HG02623 (cell line): ENCODE measurements around the gene CACNA1E.

Experiments
- ATAC-seq: cut with Tn5 transposase; IDR thresholded peaks from one replicate; pipeline ENCODE4 v1.9.1; 2021; ENCODE audit warnings: moderate library complexity; ENCODE audit not compliant: unreplicated experiment

Gene CACNA1E

DNA sequence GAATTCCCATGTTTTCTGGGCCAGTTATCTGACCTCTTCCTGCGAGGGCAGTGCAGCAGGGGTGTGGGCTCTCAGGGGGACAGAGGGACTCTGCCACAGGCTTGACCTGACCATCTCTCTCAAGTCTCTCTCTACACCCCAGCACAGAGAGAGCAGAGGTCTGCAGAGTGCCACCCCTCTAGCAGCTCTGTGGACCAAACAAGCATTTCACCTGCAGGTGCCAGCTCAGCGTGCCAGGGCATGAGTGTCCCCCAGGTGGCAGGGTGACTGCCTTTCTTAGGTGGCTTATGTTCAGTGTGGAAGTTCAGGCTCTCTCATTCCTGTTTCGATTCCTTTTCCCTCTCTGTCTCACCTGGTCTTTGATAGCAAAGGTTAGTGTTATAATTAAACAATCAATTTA is 191.3 kb downstream of the CACNA1E start:
- no peak for ATAC-seq

DNA sequence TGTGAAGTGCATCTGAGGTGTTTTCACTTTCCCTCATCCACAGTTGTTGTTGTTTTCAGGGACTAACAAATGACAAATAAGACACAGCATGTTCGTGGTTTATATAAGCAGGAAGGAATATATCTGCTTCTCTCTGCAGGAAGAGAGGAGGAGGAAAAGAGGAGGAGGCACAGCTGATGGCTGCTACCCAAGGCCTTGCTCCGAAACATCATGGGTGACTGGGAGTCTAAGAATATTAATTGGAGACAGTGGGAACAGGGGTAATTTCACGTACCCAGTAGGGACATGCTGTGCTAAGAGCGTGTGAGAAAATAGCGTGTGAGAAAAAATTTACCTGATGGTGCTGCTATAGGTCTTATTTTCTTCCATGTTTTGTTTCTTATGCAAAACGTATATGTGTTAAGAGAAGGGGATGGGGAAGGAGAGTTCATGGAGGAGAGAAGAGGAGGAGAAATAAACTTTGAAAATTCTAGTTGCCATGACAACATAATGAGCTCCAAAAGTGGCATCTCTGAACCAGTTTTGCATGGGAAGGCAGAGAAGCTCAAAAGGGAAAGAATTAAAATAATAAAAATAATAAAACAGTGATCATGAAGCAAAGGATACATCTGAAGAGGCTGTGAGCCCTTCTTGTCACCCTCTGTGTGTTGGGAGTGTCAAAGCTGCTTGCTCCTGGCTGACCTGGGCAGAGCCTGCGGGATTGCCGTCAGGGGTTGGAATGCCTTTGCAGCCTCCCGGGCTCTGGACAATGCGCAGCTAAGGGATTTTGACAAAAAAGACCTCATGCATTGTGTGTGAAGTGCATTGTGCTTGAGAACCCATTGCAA is 192.0 kb downstream of the CACNA1E start:
- ATAC-seq = no peak

DNA sequence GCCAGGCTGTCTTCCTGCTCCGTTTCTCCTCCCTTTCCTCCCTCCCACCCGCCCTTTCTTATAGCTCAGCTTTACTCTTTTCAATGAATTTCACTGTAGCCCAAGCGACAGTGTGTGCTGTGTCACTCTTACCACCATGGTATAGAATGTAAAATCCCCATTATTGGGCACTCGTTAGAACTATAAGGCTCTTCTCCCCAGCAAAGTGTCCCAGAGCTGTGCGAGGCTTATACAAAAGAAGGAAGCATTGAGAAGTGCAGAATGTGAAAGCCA is 192.5 kb downstream of the CACNA1E start:
- no peak for ATAC-seq

DNA sequence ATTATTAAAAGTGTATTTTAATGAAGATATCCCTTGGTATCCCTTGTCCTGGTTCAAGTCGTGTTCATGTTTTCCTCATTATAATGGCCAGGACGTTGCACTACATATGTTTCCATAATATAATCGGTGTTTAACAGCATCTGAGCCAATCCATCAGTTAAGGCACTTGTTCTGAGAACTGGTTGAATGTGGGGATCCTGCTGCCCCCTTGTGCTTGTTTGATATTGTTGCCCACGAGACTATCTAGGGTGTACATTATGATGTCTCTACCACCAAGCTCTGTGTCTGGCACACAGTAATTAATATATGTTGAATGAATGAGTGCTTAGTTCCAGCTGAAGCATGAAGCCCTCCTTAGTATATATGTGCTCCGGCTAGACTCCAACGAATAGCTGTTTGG is 193.0 kb downstream of the CACNA1E start:
- no peak for ATAC-seq

DNA sequence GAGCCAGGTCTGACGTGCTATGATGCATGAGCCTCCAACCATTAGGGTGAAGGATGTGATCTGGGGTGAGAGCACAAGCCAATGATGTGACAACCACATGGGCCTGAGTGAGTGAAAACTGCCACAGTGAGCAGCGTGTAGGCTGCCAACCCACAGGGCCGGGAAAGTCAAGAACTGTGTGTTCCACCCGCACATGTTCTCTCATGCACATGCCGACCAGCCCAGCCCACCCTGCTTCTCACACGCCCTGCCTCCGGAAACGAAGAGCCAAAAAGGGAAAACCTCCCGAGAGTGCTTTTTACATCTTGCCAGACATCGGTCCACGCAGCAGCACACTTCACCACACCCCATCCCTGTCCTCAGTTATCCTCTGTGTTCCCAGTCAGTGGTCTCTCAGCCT is 197.0 kb downstream of the CACNA1E start:
- ATAC-seq = no peak

DNA sequence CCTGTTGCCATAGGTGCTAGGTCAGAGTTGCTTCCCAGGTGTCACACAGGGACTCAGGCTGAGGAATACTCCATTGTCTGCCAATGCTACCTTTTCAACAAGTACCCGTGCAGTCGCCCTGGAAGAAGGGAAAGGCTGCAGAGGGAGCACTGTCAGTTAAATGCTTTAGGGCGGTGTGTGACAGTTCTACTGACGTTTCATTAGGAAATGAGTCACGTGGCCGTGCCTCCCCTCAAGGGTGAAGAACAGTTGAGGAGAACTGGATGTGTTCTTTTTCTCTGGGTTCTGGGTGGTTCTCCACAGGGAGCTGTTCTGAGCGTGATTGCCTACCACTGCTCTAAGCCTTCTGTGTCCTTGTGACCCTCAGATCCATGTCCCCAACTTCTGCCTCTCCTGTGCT is 197.6 kb downstream of the CACNA1E start:
- ATAC-seq = no peak

DNA sequence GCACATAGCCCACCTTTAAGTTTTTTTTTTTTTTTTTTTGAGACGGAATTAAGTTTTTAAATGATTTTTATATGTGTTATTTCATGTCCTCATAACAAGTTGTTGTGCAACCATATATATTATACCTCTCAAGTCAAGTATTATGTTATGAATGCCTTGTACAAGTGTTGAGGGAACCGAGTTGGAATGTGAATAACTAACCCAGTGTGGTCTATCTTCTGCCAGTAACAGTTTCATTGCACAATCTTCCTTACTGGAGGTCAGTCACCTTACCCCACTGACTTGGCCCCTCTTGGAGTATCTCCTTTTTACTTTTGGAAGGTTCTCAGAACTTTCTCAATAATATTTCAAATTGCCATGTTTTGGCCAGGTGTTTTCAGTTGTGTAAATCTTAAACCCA is 201.9 kb downstream of the CACNA1E start:
- no peak for ATAC-seq

DNA sequence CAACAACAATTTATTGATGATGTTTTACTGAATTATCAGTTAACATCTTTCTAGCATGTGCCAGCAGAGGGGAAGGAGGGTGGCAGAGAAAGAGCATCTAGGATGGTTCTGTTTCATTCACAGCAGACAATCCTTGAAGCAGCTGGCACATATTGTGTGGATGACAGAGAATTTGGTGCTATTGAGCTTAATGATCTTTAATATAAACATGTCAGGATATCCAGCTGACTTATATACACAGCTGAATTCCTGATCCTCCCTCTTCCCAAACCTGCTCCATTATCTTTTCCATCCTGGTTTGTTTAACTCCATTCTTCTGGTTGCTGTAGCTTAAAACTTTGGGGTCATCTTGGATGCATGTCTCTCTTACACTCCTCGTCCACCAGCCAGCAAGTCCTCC is 218.6 kb downstream of the CACNA1E start:
- ATAC-seq = no peak

DNA sequence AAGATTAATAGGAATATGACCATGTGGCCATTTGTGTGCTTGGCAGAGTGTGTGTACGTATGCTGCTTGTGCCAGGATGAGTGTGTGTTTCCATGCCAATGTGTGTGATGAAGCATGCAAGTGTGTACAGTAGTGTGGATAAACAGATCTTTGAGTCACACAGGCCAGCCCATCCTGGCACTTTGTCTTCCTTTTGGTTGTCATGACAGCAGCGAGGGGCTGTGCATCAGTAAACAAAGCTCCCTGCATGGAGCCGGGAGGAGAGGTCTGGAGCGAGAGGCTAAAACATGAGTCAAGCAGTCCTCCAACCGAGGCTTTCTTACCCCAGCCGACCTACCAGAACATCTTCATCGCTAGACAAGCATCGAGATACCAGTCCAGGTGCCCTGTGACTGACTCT is 221.2 kb downstream of the CACNA1E start:
- ATAC-seq = no peak

DNA sequence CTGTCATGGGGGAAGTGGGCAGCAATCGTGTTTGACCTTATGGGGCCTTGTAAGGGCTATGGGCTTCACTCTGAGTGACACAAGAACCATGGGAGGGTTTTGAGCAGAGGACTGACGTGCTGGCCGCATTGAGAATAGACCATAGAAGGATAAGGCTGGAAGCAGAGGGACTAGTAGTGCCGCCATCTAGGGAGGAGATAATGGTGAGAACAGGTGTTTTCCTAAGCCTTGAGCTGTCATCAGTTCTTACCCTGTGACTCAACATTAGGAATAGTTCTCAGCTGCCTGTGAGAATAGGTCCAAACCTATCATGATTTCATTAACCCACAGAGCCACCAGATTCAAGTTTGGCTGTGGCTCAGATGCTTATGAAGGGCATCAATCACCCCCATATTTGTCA is 228.5 kb downstream of the CACNA1E start:
- no peak for ATAC-seq

DNA sequence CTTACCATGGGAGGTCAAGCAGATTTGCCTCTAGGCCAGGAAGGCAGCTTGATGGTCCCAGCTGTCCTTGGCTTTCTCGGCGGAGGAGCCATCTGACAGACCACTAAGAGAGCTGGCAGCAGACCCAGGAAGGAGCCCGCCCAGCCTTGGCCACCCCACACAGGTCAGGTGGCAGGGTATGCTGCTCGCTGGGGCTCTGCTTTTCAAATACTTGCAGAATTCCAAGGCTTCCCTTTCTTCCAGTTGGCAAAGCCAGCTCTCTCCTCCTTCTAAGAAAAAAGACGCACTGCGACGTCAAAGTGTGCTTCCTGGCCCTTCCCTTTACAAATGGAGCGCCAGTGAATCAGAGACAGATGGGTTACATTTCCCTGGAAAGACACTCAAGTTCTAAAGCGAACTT is 229.4 kb downstream of the CACNA1E start:
- no peak for ATAC-seq

DNA sequence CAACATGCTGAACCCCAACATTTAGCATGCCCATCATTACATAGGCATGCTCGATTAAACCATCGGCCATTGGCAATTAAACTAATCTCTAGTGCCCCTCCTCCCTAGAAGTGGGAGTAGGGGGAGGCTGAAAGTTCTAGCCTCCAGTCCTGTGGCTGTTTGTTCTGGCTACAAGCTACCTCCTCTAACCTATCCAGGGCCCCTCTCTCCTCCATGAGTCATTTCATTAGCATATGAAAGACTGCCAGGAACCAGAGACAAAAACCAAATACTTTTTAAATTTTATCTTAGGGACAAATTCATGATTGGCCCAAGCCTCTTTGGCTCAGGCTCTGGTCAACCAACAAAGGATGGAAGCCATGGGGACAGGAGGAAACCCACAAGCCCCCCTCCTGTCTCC is 231.1 kb downstream of the CACNA1E start:
- no peak for ATAC-seq

DNA sequence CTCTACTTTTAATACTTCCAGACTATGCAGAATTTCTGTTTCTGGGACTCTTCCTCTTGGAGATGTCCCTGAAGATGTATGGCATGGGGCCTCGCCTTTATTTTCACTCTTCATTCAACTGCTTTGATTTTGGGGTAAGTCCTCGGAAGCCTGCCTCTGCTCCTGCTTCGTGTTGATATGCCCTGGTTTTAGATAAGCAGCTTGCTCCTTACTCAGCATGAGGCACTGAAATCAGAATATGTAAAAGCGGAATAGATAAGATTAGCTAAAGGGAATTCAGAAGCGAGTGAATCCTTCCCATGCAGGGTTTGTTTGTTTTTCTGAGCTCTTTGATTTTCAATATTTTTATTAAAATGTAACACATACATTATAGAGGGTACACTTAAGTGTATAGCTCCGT is 234.7 kb downstream of the CACNA1E start:
- ATAC-seq = no peak

DNA sequence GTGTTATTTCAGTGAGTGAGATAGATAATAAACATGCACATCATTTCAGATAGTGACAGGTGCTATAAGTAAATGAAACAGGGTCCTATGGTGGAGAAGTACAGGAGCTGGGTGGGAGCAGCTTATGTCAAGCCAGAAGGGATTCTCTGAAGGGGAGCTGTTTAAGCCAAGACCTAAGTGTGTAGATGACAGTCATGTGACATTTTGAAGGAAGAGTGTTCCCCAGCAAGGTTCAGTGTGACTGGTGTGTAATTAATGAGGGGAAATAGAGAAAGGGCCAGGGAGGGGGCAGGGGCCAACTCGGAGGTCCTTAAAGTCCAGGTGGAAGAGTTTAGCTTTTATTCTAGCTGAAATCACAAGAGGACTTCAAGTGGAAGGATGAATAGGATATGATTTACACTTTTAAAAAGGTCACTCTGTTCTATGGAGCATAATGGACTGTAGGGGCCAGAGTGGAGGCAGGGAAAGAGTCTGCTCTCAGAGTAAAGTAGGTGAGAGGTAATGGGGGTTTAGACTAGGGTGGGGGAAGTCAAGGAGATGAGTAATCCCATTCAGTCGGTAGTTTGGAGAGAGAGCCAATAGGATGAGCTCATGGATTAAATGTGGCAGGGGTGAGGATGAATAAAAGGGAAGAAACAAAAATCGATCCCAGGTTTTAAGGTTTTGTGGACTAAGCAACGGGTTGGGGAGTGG is 243.1 kb downstream of the CACNA1E start:
- no peak for ATAC-seq

DNA sequence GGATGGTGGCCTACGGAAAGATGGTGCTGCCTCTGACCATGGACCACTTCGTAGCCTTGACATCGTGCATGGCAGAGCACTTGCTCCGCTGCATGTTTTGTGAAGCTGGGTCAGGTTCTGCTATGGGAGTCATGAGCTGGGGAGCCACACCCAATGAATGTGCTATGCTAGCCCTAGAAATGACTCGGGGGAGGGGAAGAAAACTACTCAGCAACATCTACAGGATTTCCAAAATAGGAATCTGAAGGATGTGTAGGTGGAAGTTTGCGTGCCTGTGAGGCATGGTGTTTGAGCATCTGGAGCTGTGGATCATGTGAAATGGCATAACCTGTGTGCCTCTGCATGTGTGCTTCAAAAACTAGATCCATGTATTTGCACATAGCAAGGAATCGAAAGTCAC is 247.3 kb downstream of the CACNA1E start:
- no peak for ATAC-seq

DNA sequence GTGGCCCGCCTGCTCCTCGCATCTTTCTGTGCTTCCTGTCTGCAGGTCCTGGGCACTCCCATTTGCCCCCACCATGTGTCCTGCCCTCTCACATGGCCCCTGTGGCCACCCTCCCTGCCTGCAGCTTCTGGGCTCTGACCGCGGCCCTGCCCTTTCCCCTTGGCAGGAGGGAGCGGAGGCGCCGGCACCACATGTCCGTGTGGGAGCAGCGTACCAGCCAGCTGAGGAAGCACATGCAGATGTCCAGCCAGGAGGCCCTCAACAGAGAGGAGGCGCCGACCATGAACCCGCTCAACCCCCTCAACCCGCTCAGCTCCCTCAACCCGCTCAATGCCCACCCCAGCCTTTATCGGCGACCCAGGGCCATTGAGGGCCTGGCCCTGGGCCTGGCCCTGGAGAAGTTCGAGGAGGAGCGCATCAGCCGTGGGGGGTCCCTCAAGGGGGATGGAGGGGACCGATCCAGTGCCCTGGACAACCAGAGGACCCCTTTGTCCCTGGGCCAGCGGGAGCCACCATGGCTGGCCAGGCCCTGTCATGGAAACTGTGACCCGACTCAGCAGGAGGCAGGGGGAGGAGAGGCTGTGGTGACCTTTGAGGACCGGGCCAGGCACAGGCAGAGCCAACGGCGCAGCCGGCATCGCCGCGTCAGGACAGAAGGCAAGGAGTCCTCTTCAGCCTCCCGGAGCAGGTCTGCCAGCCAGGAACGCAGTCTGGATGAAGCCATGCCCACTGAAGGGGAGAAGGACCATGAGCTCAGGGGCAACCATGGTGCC is 249.1 kb downstream of the CACNA1E start:
- no peak for ATAC-seq

DNA sequence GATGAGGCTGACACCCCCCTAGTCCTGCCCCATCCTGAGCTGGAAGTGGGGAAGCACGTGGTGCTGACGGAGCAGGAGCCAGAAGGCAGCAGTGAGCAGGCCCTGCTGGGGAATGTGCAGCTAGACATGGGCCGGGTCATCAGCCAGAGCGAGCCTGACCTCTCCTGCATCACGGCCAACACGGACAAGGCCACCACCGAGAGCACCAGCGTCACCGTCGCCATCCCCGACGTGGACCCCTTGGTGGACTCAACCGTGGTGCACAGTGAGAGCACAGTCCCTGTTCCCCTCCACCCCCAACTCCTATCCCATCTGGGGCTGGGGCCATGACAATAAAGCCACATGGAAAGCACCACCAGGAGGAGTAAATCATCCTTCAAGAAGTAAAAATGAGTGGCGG is 250.2 kb downstream of the CACNA1E start:
- no peak for ATAC-seq

DNA sequence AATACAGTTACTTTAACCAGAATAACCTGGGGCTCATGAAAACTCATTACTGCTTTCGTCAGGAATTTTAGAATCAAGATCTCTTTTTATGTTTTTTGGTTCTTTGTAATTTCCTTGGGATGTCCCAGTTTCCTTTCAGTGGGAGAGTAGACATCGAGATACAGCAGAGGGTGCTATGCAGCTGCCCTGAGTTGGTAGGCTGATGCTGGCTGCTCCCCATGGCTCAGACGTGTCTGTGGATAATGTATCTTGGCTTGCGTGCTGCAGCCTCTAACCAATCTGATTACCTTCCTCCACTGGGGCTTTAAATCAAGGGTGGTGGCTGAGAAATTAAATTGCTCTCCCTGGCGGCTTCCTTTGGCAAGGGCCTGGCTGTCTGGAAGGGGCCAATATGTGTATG is 253.7 kb downstream of the CACNA1E start:
- no peak for ATAC-seq

DNA sequence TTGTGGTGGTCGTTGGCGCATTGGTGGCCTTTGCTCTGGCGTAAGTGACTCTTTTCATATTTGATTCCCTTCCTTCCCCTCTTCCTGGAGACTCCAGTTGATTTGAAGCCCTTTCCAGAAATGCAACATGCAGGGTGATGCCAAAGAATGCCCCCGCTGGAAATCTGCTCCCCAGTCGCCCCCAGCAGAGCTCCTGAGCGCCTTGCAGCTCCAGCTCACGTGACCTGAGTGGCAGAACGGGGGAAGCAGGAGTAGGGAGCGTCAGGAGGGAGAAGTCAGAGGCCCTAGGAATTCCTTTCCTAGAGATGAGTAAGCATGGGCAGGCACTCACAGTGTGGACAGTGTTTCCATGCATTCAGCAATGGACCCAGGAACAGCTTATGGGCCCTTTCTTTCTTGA is 255.9 kb downstream of the CACNA1E start:
- no peak for ATAC-seq

DNA sequence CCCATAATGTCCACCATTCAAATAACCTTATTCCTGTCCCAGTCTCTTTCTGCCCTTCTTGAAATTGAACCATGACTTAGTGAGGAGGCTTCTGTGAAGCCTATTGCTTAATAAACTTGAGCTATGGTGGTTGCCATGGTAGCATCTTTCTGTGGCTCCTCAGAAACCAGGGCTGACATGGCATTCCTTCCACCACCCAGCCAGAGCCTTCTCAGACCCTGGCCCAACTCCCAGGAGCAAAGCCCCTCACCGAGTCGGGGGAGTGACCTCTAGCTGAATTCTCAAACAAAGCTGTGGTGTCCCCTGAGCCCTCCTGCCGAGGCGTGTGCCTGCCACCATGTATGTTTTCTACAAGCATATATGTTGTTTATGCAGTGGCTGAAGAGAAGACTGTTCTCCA is 259.1 kb downstream of the CACNA1E start:
- ATAC-seq = no peak

DNA sequence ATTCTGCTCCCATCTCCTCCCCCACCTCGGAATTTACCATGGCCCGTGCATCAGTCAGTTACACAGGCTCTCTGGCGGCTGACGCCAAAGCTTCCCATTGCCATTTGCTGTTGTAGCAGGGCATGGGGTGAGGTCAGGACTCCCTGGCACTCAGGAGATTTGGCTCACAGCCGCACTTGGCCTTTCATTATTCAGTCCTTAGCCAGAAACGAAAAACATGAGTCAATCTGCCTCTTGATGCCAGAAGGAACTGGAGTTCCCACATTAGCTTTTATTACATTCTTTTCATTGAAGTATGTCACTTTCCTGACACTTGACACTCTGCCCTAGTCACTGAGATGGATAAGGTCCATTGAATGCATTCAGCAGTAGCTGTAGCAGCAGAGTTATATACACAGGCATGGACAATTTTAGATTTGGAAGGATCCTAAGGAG is 260.6 kb downstream of the CACNA1E start:
- ATAC-seq = no peak

DNA sequence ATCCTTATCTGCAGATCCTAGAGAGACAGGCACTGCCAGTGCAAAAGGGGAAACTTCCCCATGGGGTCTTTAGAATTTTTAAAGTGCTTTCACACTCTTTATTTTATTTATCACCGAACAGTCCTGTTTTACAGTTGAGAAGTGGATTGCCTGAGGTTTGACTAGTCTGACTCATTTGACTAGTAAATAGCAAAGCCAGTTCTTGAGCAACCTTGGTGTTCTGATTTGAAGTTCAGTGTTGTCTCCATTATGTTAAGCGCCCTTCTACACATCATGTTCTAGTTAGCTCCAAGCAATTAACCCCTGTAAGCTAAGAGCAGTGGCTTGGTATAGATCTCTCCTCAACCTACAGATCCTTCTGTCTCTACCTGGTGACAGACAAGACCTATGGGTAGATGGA is 262.9 kb downstream of the CACNA1E start:
- no peak for ATAC-seq
